ENCODE results near the gene SHD.
"Not testable (repeated sequence)": the region's sequence is repeated elsewhere in the genome, so short reads cannot be mapped to it uniquely, and the experiment has no call there.

The SHD gene

GRCh38 chr19:4328243-4328990 lies 49.4 kb downstream of the SHD start:
- peak overlapping the region; percentile 72 for H3K4me3 ChIP-seq (ENCODE audit: low read depth, low read length)
- POLR2A ChIA-PET: interaction anchor here (1.1 kb wide), 1 partner anchor 14 kb away, joined by 6 read pairs; the partner anchor contains the start of gene MPND

GRCh38 chr19:4328991-4329681 lies 50.1 kb downstream of the SHD start:
- CTCF ChIA-PET; POLR2A ChIA-PET; DNase-seq (ENCODE audit: low read depth, low spot score): not testable (repeated sequence)
- peak overlapping the region; percentile 72 for H3K4me3 ChIP-seq (ENCODE audit: low read depth, low read length)

More at GRCh38 chr19:4328243-4328990, 49.4 kb downstream of the SHD start:
- CTCF ChIA-PET: interaction anchor here (0.9 to 1.0 kb wide), 2 partner anchors 15 to 24 kb away, joined by 3 to 6 read pairs; partner anchors contain the start of gene MPND
- peak; percentile 65 for DNase-seq (ENCODE audit: low read depth, low spot score)
- TF ChIP-seq CTCF (IDR thresholded peaks at IDR 0.05; ENCODE audit: insufficient read depth, low read length, missing control alignments): no peak

DNA sequence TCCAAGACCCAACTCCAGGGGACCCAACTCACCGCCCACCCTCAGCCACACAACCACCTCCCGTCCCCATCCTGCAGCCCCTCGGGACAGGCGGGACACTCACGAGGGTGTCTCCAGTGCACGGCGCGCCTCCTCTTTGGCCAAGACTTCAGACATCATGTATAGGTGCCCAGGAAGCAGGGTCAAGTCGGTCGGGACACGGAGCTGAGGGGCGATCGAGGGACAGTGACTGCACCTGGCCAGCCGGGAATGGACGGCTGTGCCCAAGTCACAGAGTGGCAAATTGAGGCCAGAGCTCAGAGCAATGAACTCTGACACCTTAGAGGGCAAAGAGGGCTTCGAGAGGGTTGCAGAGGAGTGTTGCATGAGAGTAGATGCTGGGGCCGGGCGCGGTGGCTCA lies 50.8 kb downstream of the SHD start:
- no peak for DNase-seq (ENCODE audit: low read depth, low spot score)
- H3K4me3 ChIP-seq (ENCODE audit: low read depth, low read length): no peak overlapping the region
- no peak for TF ChIP-seq CTCF (IDR thresholded peaks at IDR 0.05; ENCODE audit: insufficient read depth, low read length, missing control alignments)
- ChIA-PET CTCF (no interaction called here), POLR2A (no interaction called here)

DNA sequence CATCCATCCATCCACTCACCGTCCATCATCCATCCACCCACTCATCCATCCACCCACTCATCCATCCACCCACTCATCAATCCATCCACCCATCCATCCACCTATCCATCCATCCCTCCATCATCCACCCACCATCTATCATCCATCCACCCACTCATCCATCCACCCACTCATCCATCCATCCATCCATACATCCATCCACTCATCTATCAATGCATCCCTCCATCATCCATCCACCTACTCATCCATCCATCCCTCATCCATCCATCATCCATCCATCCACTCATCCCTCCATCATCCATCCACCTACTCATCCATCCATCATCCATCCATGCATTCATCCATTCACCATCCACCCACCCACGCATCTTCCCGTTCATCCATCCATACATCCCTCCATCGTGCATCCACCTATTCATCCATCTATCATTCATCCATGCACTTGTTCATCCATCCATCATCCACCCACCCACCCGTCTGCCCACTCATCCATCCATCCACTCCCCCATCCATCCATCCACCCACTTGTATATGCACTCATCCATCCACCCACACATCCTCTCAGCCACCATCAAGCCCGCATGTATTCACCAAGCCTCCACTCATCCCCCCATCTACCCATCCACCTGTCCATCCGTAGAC lies 56.0 kb downstream of the SHD start:
- no peak for TF ChIP-seq CTCF (IDR thresholded peaks at IDR 0.05; ENCODE audit: insufficient read depth, low read length, missing control alignments)
- DNase-seq (ENCODE audit: low read depth, low spot score): no peak
- ChIA-PET CTCF (no interaction called here), POLR2A (no interaction called here)
- H3K4me3 ChIP-seq (ENCODE audit: low read depth, low read length): no peak overlapping the region

- DNase-seq (ENCODE audit: low read depth, low spot score): no peak
- ChIA-PET POLR2A (no interaction called here), CTCF (interaction anchor here (2.7 kb wide), 1 partner anchor 15 kb away, joined by 18 read pairs; no protein-coding TSS in a partner anchor)
- no peak for TF ChIP-seq CTCF (IDR thresholded peaks at IDR 0.05; ENCODE audit: insufficient read depth, low read length, missing control alignments)
- H3K4me3 ChIP-seq (ENCODE audit: low read depth, low read length): peak overlapping the region; percentile 48
Measured at GRCh38 chr19:4337906-4338440, 58.9 kb downstream of the SHD start.

- ChIA-PET CTCF (interaction anchor here (2.7 kb wide), 1 partner anchor 14 kb away, joined by 18 read pairs; no protein-coding TSS in a partner anchor), POLR2A (no interaction called here)
- no peak for DNase-seq (ENCODE audit: low read depth, low spot score)
Measured at GRCh38 chr19:4338441-4339355, 59.6 kb downstream of the SHD start, which contains the start of gene STAP2. TSS of gene STAP2 (minus strand) at chr19:4338827. CDS start at chr19:4338753, 74 bp downstream.

More at GRCh38 chr19:4338441-4339355, 59.6 kb downstream of the SHD start, which contains the start of gene STAP2:
- peak within 1 kb of the TSS; percentile 48 for H3K4me3 ChIP-seq (ENCODE audit: low read depth, low read length)
- no peak for TF ChIP-seq CTCF (IDR thresholded peaks at IDR 0.05; ENCODE audit: insufficient read depth, low read length, missing control alignments)

Measured in AG04449 (cell line).